PC-9 (cell line): Measurements from ENCODE around the gene ARHGAP33. TPM values are rescaled to one million over a fixed set of nuclear protein-coding genes. Genes with fewer than 3 reads are reported as not detected.

ENCODE experiments used
- BruUV-seq: library from RNA; stranded (reverse); fragments of 400-500 nt; replicated peaks from 2 replicates; lab custom pipeline; 2021; lab: Mats Ljungman, UMichigan
- CTCF ChIA-PET: fragments of 300-600 bp; sonication (Branson Sonifier 250); formaldehyde crosslinking; loops from one replicate; lab custom pipeline; 2022; ENCODE audit warnings: antibody characterized with exemption; lab: Charles Lee
- POLR2A ChIA-PET: fragments of 300-600 bp; sonication (Branson Sonifier 250); formaldehyde crosslinking; loops from one replicate; lab custom pipeline; 2022; ENCODE audit warnings: antibody characterized with exemption; ENCODE audit not compliant: unreplicated experiment; lab: Charles Lee
- DNase-seq, 2 experiments: peaks; one replicate each; pipeline versions ENCODE4 v3.0.0 to v3.0.0-alpha.2; 2015 to 2022; ENCODE audit warnings: mixed read lengths in 1 of 2
- H2AFZ ChIP-seq: fragments of 200-600 bp; sonication (generic); 2 replicates; pipeline ENCODE4 v1.8.1; 2017; ENCODE audit warnings: antibody characterized with exemption
- H3F3A ChIP-seq: fragments of 200-600 bp; sonication (generic); 2 replicates; pipeline ENCODE4 v1.8.1; 2017; ENCODE audit warnings: antibody characterized with exemption, mild to moderate bottlenecking, low read depth; ENCODE audit not compliant: insufficient read depth
- H3K27ac ChIP-seq: fragments of 200-600 bp; sonication (generic); 2 replicates; pipeline ENCODE4 v1.6.1; 2016; ENCODE audit warnings: mixed run types
- H3K27me3 ChIP-seq: fragments of 200-600 bp; sonication (generic); 2 replicates; pipeline ENCODE4 v1.6.1; 2016; ENCODE audit warnings: low read depth, mixed run types; ENCODE audit not compliant: insufficient read depth
- H3K36me3 ChIP-seq: fragments of 200-600 bp; sonication (generic); 2 replicates; pipeline ENCODE4 v1.6.1; 2016; ENCODE audit warnings: low read depth, mixed run types
- H3K4me1 ChIP-seq: fragments of 200-600 bp; sonication (generic); replicated peaks from 2 replicates; pipeline ENCODE4 v1.6.1; 2016; ENCODE audit warnings: mixed run types; ENCODE audit not compliant: insufficient read depth
- H3K4me2 ChIP-seq: fragments of 200-600 bp; sonication (generic); 2 replicates; pipeline ENCODE4 v1.6.1; 2017; ENCODE audit warnings: mixed run types
- H3K4me3 ChIP-seq: fragments of 200-600 bp; sonication (generic); 2 replicates; pipeline ENCODE4 v1.6.1; 2016; ENCODE audit warnings: mixed run types
- H3K79me2 ChIP-seq: fragments of 200-600 bp; sonication (generic); 2 replicates; pipeline ENCODE4 v1.6.1; 2017; ENCODE audit warnings: low read depth, mixed run types
- H3K9me2 ChIP-seq: fragments of 200-600 bp; sonication (generic); 2 replicates; pipeline ENCODE4 v1.8.1; 2017; ENCODE audit warnings: mild to moderate bottlenecking; ENCODE audit not compliant: insufficient read depth
- H3K9me3 ChIP-seq: fragments of 200-600 bp; sonication (generic); 2 replicates; pipeline ENCODE4 v1.8.1; 2016; ENCODE audit warnings: low read depth; ENCODE audit not compliant: insufficient read depth
- H4K20me1 ChIP-seq: fragments of 200-600 bp; sonication (generic); 2 replicates; pipeline ENCODE4 v1.8.1; 2017; ENCODE audit not compliant: insufficient read depth
- CTCF ChIP-seq: fragments of 200-600 bp; sonication (generic); conservative IDR thresholded peaks from 2 replicates; pipeline ENCODE4 v1.6.1; 2017; ENCODE audit warnings: mixed run types, antibody characterized with exemption, mild to moderate bottlenecking, moderate library complexity
- EZH2 ChIP-seq: fragments of 200-600 bp; sonication (generic); IDR thresholded peaks from 2 replicates; pipeline ENCODE4 v1.8.0; 2017; ENCODE audit warnings: antibody characterized with exemption, low read depth
- intact Hi-C: fragments of 100-400 bp; cut with micrococcal nuclease; formaldehyde crosslinking; loops from one replicate; pipeline ENCODE4 v1.10.0; 2022; ENCODE audit not compliant: unreplicated experiment
- total RNA-seq: library from RNA; stranded (reverse); gene quantifications from 2 replicates; pipeline ENCODE4 v1.2.3, GENCODE V29; 2021

ARHGAP33 gene
- total RNA-seq, 1 experiment from 2014 or later = 21.3 TPM

- Histone ChIP-seq H3K4me1 (peaks cover 13% of the 10 kb centered on the region), H3F3A (peaks cover 19% of the 10 kb centered on the region), H2AFZ (peak within 1 kb of the TSS; percentile 75), H3K9me2 (no peaks in the 10 kb centered on the region), H3K79me2 (peaks cover 19% of the 10 kb centered on the region), H3K27me3 (no peaks in the 10 kb centered on the region), H3K36me3 (no peaks in the 10 kb centered on the region; the same call in 1 of the 2 replicates), H3K9me3 (no peaks in the 10 kb centered on the region), H3K4me2 (peak within 1 kb of the TSS; percentile 95), H4K20me1 (peaks cover 4% of the 10 kb centered on the region; the same call in 1 of the 2 replicates), H3K27ac (peak within 1 kb of the TSS; percentile 67), H3K4me3 (peak within 1 kb of the TSS; percentile 67)
- no peak for DNase-seq
- POLR2A ChIA-PET = interaction anchor here (0.6 kb wide), 1 partner anchor 8 kb away, joined by 6 read pairs; the partner anchor contains the start of gene LIN37
- BruUV-seq = no TSS peak
- no peak for TF ChIP-seq EZH2
- TF ChIP-seq CTCF = no peak
- CTCF ChIA-PET = no interaction called here
- intact Hi-C loops = no loop called here
These were observed 18.8 kb upstream of the ARHGAP33 start, which contains the start of gene HSPB6 for GRCh38 chr19:35756377-35757230. Gene HSPB6, minus strand, starts transcription at chr19:35757029. Its CDS starts 21 bp downstream, at chr19:35757008.

- H3K4me1 ChIP-seq = peaks cover 13% of the 10 kb centered on the region
- H3K79me2 ChIP-seq = peaks cover 19% of the 10 kb centered on the region
- peak overlapping the region; percentile 67 for H3K27ac ChIP-seq
- BruUV-seq = TSS peak; percentile 90
- H3K4me3 ChIP-seq = peak overlapping the region; percentile 67
- TF ChIP-seq EZH2 = no peak
- no peak for TF ChIP-seq CTCF
- H4K20me1 ChIP-seq = peaks cover 4% of the 10 kb centered on the region; the same call in 1 of the 2 replicates
- H3K27me3 ChIP-seq = no peaks in the 10 kb centered on the region
- ChIA-PET POLR2A (interaction anchor here (0.6 to 0.7 kb wide), 3 partner anchors 9 to 170 kb away, joined by 6 to 25 read pairs (median 7); partner anchors contain the start of gene LIN37), CTCF (interaction anchor here (0.6 kb wide), 1 partner anchor 65 kb away, joined by 4 read pairs; no protein-coding TSS in a partner anchor)
- peak overlapping the region; percentile 95 for H3K4me2 ChIP-seq
- H2AFZ ChIP-seq = peak overlapping the region; percentile 75
- peaks cover 19% of the 10 kb centered on the region for H3F3A ChIP-seq
- DNase-seq = no peak
- H3K9me2 ChIP-seq = no peaks in the 10 kb centered on the region
- H3K36me3 ChIP-seq = no peaks in the 10 kb centered on the region; the same call in 1 of the 2 replicates
- intact Hi-C loops = no loop called here
- H3K9me3 ChIP-seq = no peaks in the 10 kb centered on the region
These were observed 18.1 kb upstream of the ARHGAP33 start for GRCh38 chr19:35757231-35757748.
